ENCODE results near the gene LIMK2. TPM values are rescaled to one million over a fixed set of nuclear protein-coding genes. Genes with fewer than 3 reads are reported as not detected.

LIMK2 gene
- total and polyA plus RNA-seq, 9 of the 15 experiments (the other 6 are each of a cell fraction or from before 2014, with no cell fraction given): 1.1 to 14.5 (median 8.5) TPM

- TF ChIP-seq ZNF324 (CRISPR knock-in tag; IDR thresholded peaks at IDR 0.05): no peak
- TF ChIP-seq, protein P1, sequence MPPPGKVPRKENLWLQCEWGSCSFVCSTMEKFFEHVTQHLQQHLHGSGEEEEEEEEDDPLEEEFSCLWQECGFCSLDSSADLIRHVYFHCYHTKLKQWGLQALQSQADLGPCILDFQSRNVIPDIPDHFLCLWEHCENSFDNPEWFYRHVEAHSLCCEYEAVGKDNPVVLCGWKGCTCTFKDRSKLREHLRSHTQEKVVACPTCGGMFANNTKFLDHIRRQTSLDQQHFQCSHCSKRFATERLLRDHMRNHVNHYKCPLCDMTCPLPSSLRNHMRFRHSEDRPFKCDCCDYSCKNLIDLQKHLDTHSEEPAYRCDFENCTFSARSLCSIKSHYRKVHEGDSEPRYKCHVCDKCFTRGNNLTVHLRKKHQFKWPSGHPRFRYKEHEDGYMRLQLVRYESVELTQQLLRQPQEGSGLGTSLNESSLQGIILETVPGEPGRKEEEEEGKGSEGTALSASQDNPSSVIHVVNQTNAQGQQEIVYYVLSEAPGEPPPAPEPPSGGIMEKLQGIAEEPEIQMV (tag; conservative IDR thresholded peaks at IDR 0.05; ENCODE audit: low read depth): no peak
- peak; percentile 76 for TF ChIP-seq ETV1 (tag; conservative IDR thresholded peaks at IDR 0.05; ENCODE audit: low read depth)
- TF ChIP-seq NFXL1 (CRISPR knock-in tag; IDR thresholded peaks at IDR 0.05): no peak
- TF ChIP-seq SMARCC2 (IDR thresholded peaks at IDR 0.05; ENCODE audit: low read depth): no peak
- no peak for TF ChIP-seq DLX4 (CRISPR knock-in tag; IDR thresholded peaks at IDR 0.05)
- no peak for TF ChIP-seq EHMT2 (IDR thresholded peaks at IDR 0.05)
- TF ChIP-seq HDAC2 (IDR thresholded peaks at IDR 0.05): no peak
- TF ChIP-seq TAF1 (IDR thresholded peaks at IDR 0.05; ENCODE audit: control insufficient read depth, extremely low read depth, insufficient read depth, low read length, severe bottlenecking): no peak
- no peak for TF ChIP-seq SMAD2 (IDR thresholded peaks at IDR 0.05; ENCODE audit: low read depth, low read length)
- TF ChIP-seq ZNF174 (CRISPR knock-in tag; IDR thresholded peaks at IDR 0.05): no peak
- TF ChIP-seq ADNP (tag; IDR thresholded peaks at IDR 0.05): no peak
- TF ChIP-seq MYNN (IDR thresholded peaks at IDR 0.05): no peak
- no peak for TF ChIP-seq MYNN (CRISPR knock-in tag; IDR thresholded peaks at IDR 0.05)
- TF ChIP-seq L3MBTL2 (IDR thresholded peaks at IDR 0.05): 0 out of 2 replicates have a peak, but pooled peaks have one; percentile 22
- TF ChIP-seq ESRRA (IDR thresholded peaks at IDR 0.05; ENCODE audit: borderline replicate concordance, low read depth): no peak; the same call in 1 of the 2 replicates
- TF ChIP-seq ZNF407 (IDR thresholded peaks at IDR 0.05; ENCODE audit: low read depth): peak; percentile 91
- peak in 1 of 2 experiments; percentile 58; a peak in 1 of 4 replicates for TF ChIP-seq RCOR1 (IDR thresholded peaks at IDR 0.05; ENCODE audit: borderline replicate concordance in 1 of 2, low read depth in 2 of 2, low read length in 2 of 2)
These were observed at the start of gene LIMK2 (continued) for GRCh38 chr22:31211862-31212730.

All from K562 (cell line).